GM12892 (cell line): Measurements from ENCODE around the gene MLF2.

Experiments used
- POLR2A ChIP-seq: IDR thresholded peaks from 2 replicates; pipeline ENCODE4 v1.6.1; 2011; ENCODE audit warnings: low read depth, low read length, control low read depth
- POLR2AphosphoS5 ChIP-seq: IDR thresholded peaks from 2 replicates; pipeline ENCODE4 v1.6.1; 2011; ENCODE audit warnings: low read depth, low read length, control low read depth
- TAF1 ChIP-seq: IDR thresholded peaks from 2 replicates; pipeline ENCODE4 v1.6.1; 2011; ENCODE audit warnings: low read depth, mild to moderate bottlenecking, control low read depth, low read length, borderline replicate concordance

DNA sequence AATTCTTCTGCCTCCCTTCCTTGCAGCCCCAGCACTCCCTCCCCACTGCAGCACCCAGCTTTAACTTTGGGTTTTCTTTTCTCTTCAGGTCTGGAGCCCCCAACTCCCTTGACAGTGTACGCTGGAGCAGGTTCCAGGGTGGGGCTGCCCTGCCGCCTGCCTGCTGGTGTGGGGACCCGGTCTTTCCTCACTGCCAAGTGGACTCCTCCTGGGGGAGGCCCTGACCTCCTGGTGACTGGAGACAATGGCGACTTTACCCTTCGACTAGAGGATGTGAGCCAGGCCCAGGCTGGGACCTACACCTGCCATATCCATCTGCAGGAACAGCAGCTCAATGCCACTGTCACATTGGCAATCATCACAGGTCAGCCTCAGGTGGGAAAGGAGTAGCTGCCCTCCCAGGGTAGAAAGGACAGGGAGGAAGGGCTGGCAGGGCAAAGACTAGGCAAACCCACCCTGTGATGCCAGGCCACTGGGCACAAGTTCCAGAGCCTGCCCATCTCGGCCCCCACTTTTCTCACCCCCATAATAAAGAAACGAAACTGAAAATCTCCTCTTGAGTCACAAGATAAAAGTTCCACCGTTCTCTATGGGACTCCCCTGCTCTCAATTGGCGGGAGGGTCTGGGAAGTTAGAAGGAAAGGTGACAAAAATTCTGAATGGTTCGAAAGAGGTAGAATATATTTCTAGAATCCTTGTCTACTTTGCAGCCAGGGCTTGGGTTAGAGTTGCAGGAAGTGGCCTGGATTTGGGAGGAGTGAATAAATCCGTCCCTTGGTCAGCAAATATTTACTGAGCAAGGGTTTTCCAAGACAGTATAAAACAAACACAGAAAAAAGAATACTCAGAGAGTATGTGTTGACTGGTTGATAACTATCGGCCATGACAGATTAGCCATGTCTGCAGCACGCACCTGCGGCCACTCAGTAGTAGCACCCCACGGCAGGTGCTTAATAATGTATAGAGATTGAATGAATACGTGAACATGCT is 22.5 kb upstream of the MLF2 start:
- TF ChIP-seq POLR2A (no peak), POLR2AphosphoS5 (no peak), TAF1 (no peak)
